Raji (cell line): ENCODE data around the gene LMNTD2.
A peak's percentile ranks its signal among the peaks of the same experiment; 100 is the strongest.

Experiments
- POLR2A ChIP-seq: IDR thresholded peaks from 2 replicates; pipeline ENCODE4 v1.6.1; 2011; ENCODE audit warnings: low read depth, low read length, control low read depth; ENCODE audit not compliant: insufficient read depth

Gene LMNTD2

DNA sequence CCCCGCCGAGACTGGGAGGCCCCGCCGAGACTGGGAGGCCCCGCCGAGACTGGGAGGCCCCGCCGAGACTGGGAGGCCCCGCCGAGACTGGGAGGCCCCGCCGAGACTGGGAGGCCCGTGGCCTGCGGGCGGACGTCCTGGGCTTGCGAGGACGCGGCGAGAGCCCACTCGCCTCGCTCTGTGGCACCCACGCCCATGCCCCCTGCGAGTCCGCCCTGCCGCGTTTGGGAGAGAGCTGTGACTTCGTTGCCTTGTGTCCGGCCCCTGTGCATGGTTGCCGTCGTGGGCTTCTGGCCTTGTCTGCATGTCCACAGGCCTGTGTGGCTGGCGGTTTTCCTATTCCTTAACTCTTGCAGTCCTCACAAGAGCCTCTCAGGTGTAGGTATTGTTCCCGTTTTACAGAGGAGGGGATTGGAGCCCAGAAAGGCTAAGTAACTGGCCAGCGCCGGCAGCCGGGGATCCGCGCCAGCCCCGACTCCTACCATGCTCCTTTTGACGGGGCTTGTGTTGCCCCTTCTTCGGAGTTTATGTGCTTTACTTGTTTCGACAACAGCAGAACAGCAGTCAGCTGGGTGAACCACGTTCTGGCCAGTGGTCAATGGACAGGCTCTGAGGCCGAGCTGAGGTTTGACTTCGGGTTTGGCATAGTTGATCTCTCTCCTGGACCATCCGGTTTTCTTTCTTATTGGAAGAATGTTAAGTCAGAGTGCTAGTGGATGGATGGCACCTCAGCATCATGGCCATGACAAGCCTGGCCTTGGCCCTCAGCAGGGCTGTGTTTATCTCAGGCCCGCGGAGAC is 16.5 kb upstream of the LMNTD2 start:
- no peak for TF ChIP-seq POLR2A

DNA sequence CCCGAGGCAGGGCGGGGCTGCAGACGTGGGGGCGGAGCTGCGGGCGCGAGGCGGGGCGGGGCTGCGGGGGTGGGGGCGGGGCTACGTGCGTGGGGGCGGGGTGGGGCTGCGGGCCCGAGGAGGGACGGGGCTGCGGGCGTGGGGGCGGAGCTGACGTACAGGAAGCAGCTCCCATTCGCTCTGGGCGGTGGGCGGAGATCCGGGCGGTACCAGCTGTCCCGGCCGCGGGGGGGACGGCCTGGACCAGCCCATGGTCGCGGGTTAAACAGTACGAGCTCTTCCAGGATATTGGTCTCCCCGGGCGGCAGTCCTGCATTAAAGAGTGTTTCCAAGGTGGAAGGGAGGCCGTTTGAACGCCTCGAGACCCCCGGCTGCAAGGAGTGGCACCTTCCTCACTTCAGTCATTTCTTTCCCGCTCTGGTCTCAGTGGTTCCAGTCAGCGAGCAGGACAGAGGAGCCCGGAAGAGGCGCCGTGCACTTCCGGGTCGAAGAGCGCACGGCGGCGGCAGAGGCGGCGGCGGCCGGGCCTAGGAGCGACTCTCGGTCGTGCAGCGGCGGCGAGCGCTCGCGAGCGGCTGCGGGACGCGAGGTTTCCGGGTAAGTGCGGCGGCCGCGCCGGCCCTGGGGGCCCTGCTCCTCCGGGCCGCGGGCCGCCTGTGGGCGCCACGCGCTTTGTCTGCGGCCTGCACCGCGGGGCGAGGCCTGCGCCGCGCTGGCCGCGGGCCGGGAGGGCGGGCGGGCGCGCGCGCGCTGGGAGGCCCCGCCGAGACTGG is 15.6 kb upstream of the LMNTD2 start, which contains the start of gene PHRF1:
TSS of gene PHRF1 (plus strand) at position 475 of the 773 bp plus-strand sequence. CDS start 5,043 bp downstream, outside the sequence.
- TF ChIP-seq POLR2A = peak; percentile 73

DNA sequence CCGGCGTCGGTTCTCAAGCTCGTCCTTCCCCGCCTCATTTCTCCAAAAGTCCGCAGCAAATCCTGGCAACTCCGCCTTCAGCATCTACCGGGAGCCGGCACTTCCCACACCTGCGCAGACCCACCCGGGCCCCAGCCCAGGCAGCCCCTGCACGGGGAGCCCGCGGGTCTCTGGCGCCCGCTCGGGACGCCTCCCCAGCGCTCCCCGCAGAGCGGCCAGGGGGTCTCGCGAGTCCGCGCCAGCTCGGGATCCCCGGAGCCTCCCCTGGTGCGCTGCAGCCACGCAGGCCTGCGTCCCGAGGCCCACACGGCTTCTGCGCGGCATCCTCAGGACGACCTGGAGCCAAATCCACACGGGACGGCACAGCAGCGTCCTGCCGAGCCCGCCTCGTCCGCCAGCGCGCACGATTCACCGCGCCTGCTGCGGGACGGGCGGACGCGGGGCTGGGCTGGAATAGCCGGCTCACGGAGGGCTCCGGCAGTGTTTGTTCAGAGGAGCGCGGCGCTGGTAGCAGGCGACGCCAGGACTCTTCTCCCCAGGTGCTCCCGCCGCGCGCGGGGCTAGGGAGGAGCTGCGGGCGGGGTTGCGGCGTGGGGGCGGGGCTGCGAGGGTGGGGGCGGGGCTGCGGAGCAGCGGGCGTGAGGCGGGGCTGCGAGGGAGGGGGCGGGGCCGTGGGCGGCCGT is 14.9 kb upstream of the LMNTD2 start:
- TF ChIP-seq POLR2A = peak; percentile 38; the same call in 1 of the 2 replicates

DNA sequence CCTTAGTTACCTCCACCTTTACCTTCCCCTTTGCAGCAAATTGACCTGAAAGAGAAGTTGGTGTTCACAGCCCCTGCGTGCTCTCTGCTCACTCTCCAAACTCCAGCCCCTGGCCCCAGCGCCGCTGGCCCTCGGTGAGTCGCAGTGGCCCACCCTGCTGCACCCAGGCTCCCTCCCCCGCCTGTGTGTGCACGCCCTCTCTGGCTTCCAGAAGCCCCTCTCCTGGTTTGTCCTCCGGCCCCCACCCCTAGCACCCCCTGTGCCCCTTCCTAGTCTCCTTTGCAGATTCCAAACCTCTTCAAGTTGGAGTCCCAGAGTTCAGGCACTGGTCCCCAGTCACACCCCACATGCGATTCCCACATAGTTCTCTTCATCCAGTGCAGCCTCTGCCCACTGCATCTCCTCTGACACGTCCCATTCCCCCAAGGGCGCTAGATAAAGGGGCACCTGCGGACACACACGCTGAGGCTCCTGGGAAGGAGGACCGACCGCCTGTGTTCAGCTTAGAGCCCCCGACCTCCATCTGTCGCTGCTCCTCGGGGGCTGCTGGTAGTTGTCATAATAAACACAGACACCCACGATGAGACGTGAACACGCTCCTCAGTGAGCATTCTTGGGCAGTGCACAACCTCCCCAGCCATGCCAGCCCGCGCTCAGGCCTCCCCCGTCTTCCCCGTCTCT is 14.2 kb upstream of the LMNTD2 start:
- TF ChIP-seq POLR2A = no peak

DNA sequence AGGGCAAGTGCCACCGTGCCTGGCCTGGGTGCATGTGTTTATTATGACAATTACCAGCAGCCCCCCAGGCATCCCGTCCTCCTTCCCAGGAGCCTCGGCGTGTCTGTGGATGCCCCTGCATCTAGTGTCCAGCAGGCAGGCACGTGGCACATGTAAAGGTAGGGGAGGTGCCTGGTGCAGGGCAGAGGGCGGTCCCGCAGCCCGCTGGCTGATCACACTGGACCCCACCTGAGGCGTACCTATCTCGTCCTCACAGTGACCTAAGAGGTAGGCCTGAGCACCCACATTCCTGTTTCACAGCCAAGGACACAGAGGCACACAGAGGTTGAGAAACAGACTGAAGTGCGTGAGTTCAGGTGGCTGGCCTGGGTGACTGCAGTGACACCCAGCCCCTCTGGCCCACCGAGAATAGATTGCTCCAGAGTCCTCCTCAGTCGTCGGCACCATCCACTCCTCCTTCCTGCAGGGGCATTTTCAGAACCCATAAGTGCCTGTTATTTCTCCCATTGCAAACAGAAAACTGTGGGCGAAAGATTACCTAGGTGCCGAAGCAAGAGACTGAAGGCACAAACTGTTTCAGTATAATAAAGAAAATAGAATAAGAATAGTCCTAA is 12.7 kb upstream of the LMNTD2 start:
- no peak for TF ChIP-seq POLR2A

DNA sequence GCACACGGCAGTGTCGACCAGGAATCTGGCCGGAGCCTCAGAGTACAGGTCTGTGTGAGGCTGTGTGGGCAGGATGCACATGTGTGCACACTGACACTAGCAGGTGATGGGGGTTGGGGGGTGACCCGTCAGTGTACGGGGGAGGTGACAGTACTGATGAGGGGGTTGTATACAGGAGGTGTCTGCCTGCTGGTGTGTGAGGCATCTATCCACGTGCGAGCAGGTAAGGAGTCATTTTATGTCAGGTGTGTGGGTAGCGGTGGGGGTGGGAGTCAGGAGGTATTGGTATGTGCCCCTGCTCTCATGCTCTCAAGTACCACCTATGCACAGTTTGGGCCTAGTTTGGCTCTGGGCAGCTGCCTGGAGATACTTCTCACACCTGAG is 11.3 kb upstream of the LMNTD2 start:
- TF ChIP-seq POLR2A = no peak

DNA sequence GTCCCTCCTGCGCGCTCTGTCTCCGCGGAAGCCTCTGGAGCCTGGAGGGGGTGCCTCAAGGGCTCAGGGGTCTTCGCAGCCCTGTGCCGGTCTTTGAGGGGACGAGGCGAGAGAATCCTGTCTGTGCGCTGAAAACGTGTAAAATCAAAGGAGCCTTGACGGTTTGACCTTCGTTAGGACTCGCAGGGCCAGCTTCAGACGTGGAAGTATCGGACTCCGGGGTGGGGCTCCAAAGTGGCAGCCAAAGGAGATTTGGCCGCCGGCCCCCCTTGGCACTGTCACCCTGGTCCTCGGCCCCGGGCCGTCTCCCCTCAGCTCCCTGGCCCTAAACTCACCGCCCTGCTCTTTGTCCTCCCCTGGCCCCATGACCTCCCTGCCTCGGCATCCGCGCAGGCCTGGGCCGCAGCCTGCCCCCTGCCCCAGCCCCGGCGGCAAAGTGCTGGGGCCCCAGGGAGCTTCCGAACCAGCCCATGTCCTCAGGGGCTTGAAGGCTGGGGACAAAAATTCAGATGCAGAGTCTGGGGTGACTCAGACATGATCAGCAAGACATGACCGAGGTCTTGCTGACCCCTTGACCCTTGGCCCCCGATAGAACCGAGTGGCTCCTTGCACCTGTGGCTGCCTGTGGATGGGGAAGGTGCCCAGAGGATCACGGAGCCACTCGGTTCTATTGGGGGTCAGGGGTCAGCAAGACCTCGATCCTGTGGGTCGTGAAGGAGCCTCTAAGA is 8.8 kb upstream of the LMNTD2 start:
- no peak; the same call in 1 of the 2 replicates for TF ChIP-seq POLR2A

DNA sequence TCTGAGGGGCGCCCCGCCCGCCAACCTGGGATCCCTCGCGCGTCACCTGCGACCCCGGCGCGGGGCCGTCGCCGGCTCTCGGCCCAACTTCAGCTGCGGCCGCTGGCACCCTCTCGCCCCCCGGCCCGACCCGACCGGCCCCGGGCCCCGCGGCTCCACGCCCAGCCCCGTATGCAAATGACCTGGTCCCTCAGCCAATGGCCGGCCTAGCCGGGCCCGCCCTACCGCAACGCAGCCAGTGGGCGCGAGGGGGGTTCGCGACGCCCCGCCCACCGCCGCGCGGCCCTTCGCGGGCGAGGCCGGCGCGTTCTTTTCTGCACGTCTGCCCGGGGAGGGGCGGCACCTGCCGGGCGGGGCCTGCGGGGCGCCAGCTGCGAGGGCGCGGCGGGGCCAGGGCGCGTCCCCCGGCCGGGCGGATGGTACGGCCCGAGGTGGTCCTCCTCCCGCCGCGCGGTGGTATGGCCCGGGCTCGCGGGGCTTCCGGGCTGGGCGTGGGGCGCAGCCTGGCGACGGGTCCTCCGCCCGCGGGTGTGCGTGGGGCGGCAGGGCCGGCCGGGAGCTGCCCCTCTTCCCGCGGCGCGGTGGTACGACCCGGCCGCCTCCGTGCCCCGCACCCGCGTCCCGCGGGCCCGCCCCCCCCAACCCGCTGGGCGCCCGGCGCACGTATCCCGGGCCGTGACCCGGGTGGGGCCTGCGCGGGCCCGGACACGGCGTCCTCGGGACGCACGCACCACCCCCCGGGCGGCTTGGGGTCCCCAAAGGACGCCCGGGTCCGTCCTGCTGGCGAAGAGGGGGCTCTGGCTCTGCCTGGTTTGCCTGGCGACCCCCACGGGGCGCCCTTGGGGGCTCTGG is 8.0 kb upstream of the LMNTD2 start:
- peak; percentile 68 for TF ChIP-seq POLR2A

DNA sequence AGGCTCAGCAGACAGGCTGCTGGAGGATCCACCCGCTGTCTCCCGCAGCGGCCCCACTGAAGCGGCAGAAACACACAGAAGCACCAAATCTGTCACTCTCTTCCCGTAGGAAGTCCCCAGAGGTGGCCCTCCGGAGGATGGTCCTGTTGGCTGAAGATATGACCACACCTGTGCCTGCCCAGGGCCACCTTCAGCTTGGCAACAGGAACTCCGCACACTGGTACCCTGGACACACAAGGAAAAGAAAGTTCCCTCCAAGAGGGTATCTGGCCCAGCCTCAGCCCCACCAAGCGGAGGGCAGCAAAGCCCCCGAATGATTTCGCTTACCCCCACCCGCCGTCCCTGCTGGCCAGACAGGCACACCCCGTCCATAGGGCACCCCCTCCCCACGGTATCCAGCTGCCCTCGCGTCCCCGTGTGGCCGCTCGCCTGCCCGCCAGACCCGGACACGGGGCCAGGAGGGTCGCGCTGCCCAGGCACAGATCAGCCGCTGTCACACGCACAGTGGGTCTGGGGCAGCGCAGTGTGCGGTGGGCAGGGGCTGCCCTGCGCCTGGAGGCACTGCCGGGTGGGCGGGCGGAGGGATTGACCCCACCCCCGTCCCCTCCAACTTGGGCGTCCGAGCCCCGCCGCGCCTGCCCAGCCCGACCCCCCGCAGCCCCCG is 7.2 kb upstream of the LMNTD2 start:
- TF ChIP-seq POLR2A = no peak

DNA sequence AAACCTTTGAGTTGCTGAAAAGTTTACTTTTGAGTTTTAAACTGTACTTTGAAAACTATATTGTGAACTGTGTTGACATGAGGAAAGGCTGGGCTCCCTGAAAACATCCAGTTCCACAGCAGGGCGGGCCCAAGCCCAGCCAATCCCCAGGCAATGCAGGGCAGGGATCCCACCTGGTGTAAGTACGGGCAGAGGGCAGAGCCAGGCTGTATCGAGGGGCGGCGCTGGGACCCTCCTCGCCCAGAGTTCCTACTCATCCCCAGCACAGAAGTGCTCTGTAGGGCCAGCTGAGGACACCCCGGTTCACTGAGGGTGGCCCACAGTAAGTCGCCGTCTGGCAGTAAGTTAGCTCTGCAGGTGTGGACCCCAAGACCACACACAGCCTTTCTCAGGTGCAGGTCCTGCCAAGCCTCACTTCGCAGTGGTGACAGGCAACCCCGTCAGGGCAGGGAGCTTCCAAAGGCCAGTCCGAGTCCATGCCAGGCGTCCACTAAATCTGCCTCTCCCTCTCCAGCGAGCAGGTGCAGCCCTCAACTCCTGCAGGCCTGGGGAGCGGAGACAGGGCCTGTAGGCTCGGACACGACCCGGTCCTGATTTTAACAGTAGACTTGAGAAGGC is 6.6 kb upstream of the LMNTD2 start:
- no peak for TF ChIP-seq POLR2A

DNA sequence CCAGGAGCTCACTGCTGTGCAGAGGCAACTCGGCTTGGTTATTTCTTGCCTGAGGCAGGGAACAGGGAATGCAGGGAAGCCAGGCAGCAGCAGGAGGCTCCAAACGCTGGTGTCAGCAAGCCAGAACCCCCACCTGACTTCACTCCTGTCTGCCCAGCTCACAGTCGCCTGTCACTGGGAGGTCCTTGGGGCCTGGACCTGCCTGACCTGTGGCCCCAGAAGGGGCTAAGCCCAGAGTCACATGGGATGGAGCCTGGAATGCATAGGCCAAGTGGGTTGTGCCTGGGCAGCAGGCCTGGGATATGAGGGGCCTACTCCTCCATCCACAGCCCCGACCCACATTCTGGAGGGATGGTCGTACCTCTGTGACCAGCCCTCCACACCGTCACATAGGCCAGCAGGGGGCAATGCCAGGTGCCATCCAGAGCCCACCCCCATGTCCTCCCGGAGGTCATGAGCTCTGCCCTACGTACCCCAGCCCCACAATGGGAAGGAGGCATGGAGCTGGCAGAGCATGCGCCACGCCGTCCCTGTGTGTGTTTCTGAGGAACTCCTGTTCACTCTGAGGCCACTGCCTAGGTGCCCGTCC is 5.5 kb upstream of the LMNTD2 start:
- peak; percentile 22; the same call in 1 of the 2 replicates for TF ChIP-seq POLR2A

DNA sequence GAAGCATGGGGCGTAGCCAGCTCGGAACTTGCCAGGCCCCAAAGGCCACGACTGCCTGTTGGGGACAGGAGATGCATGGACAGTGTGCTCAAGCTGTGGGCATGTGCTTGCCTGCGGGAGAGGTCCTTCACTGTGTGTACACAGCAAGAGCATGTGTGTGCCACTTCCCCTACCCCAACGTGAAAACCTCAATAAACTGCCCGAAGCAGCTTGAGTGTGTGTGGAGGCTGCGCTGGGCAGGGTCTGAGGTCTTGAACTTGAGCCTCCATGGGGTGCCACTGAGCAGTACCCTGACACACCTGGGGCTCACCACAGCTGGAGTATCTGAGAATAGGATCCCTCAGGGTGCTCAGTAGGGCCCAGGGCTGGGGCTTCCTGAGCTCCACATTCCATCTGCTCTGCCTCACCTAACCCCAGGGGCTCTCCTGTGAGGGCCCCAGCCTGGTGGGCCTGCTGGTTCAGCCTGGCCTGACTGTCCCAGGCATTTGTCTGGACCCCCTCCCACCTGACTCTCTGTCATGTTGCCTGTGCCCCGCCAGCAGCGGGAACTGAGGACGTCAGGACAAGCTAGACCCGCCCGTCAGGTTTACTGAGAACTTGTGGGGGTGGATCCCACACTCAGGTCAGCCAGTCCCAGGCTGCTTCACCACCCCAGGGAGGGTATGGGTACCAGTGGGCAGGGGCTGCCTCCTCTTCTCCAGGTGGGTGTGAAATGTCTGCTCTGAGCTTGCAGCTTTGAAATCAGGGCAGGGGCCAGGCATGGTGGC is 3.5 kb upstream of the LMNTD2 start:
- TF ChIP-seq POLR2A = 0 out of 2 replicates have a peak, but pooled peaks have one; percentile 30
